Measurements from ENCODE around the gene IL3.

IL3 gene

DNA sequence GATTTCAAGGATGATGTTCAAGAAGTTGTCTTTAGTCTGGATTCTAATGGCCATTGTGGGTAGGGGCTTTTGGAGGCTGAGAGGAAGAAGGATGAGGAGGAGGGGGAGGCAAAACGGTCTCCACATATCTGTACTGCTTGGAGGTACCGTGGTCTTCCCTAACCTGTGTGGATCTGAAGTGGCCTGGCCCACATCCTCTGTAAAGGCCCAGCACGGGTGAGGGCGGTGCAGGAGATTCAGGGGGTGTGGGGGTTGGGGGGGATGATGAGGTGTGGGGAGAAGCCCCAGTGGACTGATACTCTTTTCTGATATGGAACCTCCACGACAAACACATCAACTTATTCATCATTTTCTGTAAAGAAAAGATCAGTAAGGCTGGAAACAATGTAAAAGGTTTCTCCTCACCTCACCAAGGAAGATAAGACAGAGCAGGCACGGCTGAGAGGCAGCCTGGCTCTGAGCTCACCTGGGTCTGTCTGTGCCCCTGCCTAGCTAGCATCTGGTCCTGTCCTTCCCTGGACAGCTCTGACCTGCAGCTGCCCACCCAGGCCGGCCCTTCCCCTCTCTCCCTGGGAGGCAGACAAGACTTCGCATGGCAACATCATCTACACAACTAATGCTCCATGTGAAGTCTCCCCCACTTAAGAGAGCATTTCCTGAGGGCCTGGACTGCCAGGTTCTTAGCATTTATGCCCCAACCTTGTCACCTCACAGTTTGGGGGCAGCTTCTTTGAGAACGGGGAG is 5.6 kb upstream of the IL3 start:
- no peak for TF ChIP-seq CSDC2 (CRISPR knock-in tag; IDR thresholded peaks at IDR 0.05)
- TF ChIP-seq PATZ1 (CRISPR knock-in tag; IDR thresholded peaks at IDR 0.05; ENCODE audit: borderline replicate concordance), result no peak
- no peak for TF ChIP-seq ZNF8 (CRISPR knock-in tag; IDR thresholded peaks at IDR 0.05)
- TF ChIP-seq, protein P1, sequence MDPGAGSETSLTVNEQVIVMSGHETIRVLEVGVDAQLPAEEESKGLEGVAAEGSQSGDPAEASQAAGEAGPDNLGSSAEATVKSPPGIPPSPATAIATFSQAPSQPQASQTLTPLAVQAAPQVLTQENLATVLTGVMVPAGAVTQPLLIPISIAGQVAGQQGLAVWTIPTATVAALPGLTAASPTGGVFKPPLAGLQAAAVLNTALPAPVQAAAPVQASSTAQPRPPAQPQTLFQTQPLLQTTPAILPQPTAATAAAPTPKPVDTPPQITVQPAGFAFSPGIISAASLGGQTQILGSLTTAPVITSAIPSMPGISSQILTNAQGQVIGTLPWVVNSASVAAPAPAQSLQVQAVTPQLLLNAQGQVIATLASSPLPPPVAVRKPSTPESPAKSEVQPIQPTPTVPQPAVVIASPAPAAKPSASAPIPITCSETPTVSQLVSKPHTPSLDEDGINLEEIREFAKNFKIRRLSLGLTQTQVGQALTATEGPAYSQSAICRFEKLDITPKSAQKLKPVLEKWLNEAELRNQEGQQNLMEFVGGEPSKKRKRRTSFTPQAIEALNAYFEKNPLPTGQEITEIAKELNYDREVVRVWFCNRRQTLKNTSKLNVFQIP (CRISPR knock-in tag; IDR thresholded peaks at IDR 0.05; ENCODE audit: borderline replicate concordance, low read depth), result no peak
- no peak for TF ChIP-seq GLIS3 (CRISPR knock-in tag; IDR thresholded peaks at IDR 0.05)
- TF ChIP-seq ZFP30 (CRISPR knock-in tag; IDR thresholded peaks at IDR 0.05), result no peak
- no peak for TF ChIP-seq CREB5 (CRISPR knock-in tag; IDR thresholded peaks at IDR 0.05; ENCODE audit: low read depth)
- TF ChIP-seq ESRRG (CRISPR knock-in tag; IDR thresholded peaks at IDR 0.05), result no peak
- TF ChIP-seq ZNF565 (CRISPR knock-in tag; conservative IDR thresholded peaks at IDR 0.05; ENCODE audit: low read depth), result no peak
- no peak for TF ChIP-seq RARB (CRISPR knock-in tag; IDR thresholded peaks at IDR 0.05)
- ATAC-seq, result no peak

DNA sequence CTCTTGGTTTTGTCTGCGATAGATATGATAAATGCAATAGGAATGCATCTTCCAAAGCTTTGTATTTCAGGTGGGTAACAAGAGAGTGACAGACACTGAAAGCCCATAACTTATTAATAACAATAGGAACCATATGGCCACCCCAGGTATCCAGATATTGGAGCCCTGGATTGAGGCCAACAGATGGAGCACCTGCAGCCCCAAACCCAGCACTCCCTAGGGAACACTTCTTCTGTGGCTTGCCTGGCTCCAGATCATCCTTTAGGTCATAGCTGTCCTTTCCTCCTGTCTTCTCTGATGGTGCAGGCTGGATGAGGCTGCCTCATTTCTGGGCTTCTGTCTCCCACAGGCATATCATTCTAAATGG is 5.0 kb upstream of the IL3 start:
- TF ChIP-seq SNAI2 (CRISPR knock-in tag; IDR thresholded peaks at IDR 0.05) (no peak), OSR1 (CRISPR knock-in tag; IDR thresholded peaks at IDR 0.05) (no peak), ISL1 (CRISPR knock-in tag; IDR thresholded peaks at IDR 0.05) (no peak), PATZ1 (CRISPR knock-in tag; IDR thresholded peaks at IDR 0.05; ENCODE audit: borderline replicate concordance) (no peak), CREB5 (CRISPR knock-in tag; IDR thresholded peaks at IDR 0.05; ENCODE audit: low read depth) (no peak), ZNF565 (CRISPR knock-in tag; conservative IDR thresholded peaks at IDR 0.05; ENCODE audit: low read depth) (no peak), TSHZ2 (CRISPR knock-in tag; IDR thresholded peaks at IDR 0.05) (no peak), TCF4 (CRISPR knock-in tag; IDR thresholded peaks at IDR 0.05; ENCODE audit: borderline replicate concordance) (no peak), ESRRG (CRISPR knock-in tag; IDR thresholded peaks at IDR 0.05) (no peak), ZC3H10 (CRISPR knock-in tag; IDR thresholded peaks at IDR 0.05) (no peak), RARB (CRISPR knock-in tag; IDR thresholded peaks at IDR 0.05) (no peak)
- TF ChIP-seq, protein P1 (CRISPR knock-in tag; IDR thresholded peaks at IDR 0.05; ENCODE audit: borderline replicate concordance, low read depth), result no peak
- ATAC-seq, result no peak
